CD14-positive monocyte (primary cell): Measurements from ENCODE around the gene PER2. TPM values are rescaled to one million over a fixed set of nuclear protein-coding genes. Genes with fewer than 3 reads are reported as not detected.

Source experiments
- DNase-seq, 3 donors: peaks; one replicate each; pipeline ENCODE4 v3.0.0-alpha.2; 2011 to 2022
- H2AFZ ChIP-seq: 2 replicates; pipeline ENCODE4 v1.6.0; 2012; ENCODE audit warnings: mild to moderate bottlenecking, low read depth, low read length, inconsistent platforms; ENCODE audit not compliant: insufficient read depth, poor library complexity, severe bottlenecking
- H3K27ac ChIP-seq, 2 donors: 1 replicate in 1 of 2; 2 replicates in 1 of 2; pipeline ENCODE4 v1.5.1; 2012 to 2013; ENCODE audit warnings: low read length in 2 of 2, control low read depth in 1 of 2, inconsistent platforms in 1 of 2, low read depth in 1 of 2, mild to moderate bottlenecking in 1 of 2
- H3K27me3 ChIP-seq, 2 donors: one replicate each; pipeline versions ENCODE4 v1.6.0 to v1.6.1; 2011 to 2013; ENCODE audit warnings: low read length in 2 of 2; ENCODE audit not compliant: control insufficient read depth in 2 of 2, insufficient read depth in 2 of 2
- H3K36me3 ChIP-seq, 2 donors: replicated peaks in 1 of 2; 1 replicate in 1 of 2; 2 replicates in 1 of 2; pipeline versions ENCODE4 v1.5.1 to v1.6.1; 2012 to 2013; ENCODE audit warnings: low read length in 2 of 2, control low read depth in 1 of 2, inconsistent platforms in 1 of 2, mild to moderate bottlenecking in 1 of 2; ENCODE audit not compliant: insufficient read depth in 2 of 2, control insufficient read depth in 1 of 2
- H3K4me1 ChIP-seq, 2 donors: 1 replicate in 1 of 2; 2 replicates in 1 of 2; pipeline versions ENCODE4 v1.5.1 to v1.6.1; 2012 to 2013; ENCODE audit warnings: low read length in 2 of 2, control low read depth in 1 of 2, inconsistent platforms in 1 of 2, mild to moderate bottlenecking in 1 of 2, moderate library complexity in 1 of 2; ENCODE audit not compliant: insufficient read depth in 2 of 2, control insufficient read depth in 1 of 2
- H3K4me2 ChIP-seq: replicated peaks from 2 replicates; pipeline ENCODE3; 2012; ENCODE audit warnings: low read length, moderate library complexity, mild to moderate bottlenecking; ENCODE audit not compliant: poor library complexity, severe bottlenecking; ENCODE audit errors: extremely low read depth
- H3K4me3 ChIP-seq, 3 experiments: fragments of 200-600 bp in 1 of 3; sonication (generic) in 1 of 3; replicated peaks in 1 of 3; 1 replicate in 2 of 3; 2 replicates in 1 of 3; pipeline ENCODE4 v1.5.1; 2011 to 2013; ENCODE audit warnings: low read length in 3 of 3, mild to moderate bottlenecking in 3 of 3, control low read depth in 2 of 3, low read depth in 2 of 3, inconsistent platforms in 1 of 3, moderate library complexity in 1 of 3
- H3K79me2 ChIP-seq: 2 replicates; pipeline ENCODE4 v1.6.0; 2012; ENCODE audit warnings: mild to moderate bottlenecking, control low read depth, inconsistent platforms, low read length, moderate library complexity; ENCODE audit not compliant: insufficient read depth
- H3K9ac ChIP-seq: 2 replicates; pipeline ENCODE4 v1.6.0; 2017; ENCODE audit warnings: low read length, mild to moderate bottlenecking; ENCODE audit not compliant: insufficient read depth, poor library complexity, severe bottlenecking
- H3K9me3 ChIP-seq, 2 donors: replicated peaks in 1 of 2; 1 replicate in 1 of 2; 2 replicates in 1 of 2; pipeline versions ENCODE4 v1.5.1 to v1.6.1; 2012 to 2013; ENCODE audit warnings: low read length in 2 of 2, control low read depth in 1 of 2; ENCODE audit not compliant: control insufficient read depth in 1 of 2, insufficient read depth in 1 of 2
- H4K20me1 ChIP-seq: 2 replicates; pipeline ENCODE4 v1.6.0; 2012; ENCODE audit warnings: mild to moderate bottlenecking, low read length, control low read depth, moderate library complexity; ENCODE audit not compliant: insufficient read depth
- H3K27ac Mint-ChIP-seq, 7 donors: one replicate each; pipeline ENCODE4 v1.8.0; 2020; ENCODE audit warnings: mild to moderate bottlenecking in 7 of 7, mixed read lengths in 7 of 7, moderate library complexity in 6 of 7, inconsistent platforms in 2 of 7
- H3K27me3 Mint-ChIP-seq, 3 donors: one replicate each; pipeline ENCODE4 v1.8.0; 2021 to 2022; ENCODE audit warnings: low read depth in 3 of 3, mild to moderate bottlenecking in 3 of 3, mixed read lengths in 3 of 3, moderate library complexity in 3 of 3, inconsistent platforms in 1 of 3
- H3K36me3 Mint-ChIP-seq, 2 donors: one replicate each; pipeline ENCODE4 v1.8.0; 2020; ENCODE audit warnings: mixed read lengths in 2 of 2, inconsistent platforms in 1 of 2, mild to moderate bottlenecking in 1 of 2
- H3K4me1 Mint-ChIP-seq: one replicate; pipeline ENCODE4 v1.8.0; 2020; ENCODE audit warnings: mild to moderate bottlenecking, mixed read lengths
- H3K4me3 Mint-ChIP-seq, 2 donors: one replicate each; pipeline ENCODE4 v1.8.0; 2020; ENCODE audit warnings: mild to moderate bottlenecking in 2 of 2, mixed read lengths in 2 of 2, moderate library complexity in 1 of 2
- H3K9me3 Mint-ChIP-seq, 7 donors: one replicate each; pipeline ENCODE4 v1.8.0; 2020 to 2022; ENCODE audit warnings: mixed read lengths in 7 of 7, mild to moderate bottlenecking in 6 of 7, moderate library complexity in 6 of 7, inconsistent platforms in 2 of 7
- CTCF ChIP-seq: fragments of 200-600 bp; IDR thresholded peaks from one replicate; pipeline ENCODE4 v1.8.0; 2022; ENCODE audit warnings: antibody characterized with exemption, mild to moderate bottlenecking
- WGBS: methylation state at CpG from one replicate; pipeline ENCODE4 v1.1.5; 2013; ENCODE audit warnings: missing lambda C conversion rate; ENCODE audit not compliant: insufficient coverage; 5-methylcytosine and 5-hydroxymethylcytosine counted together
- intact Hi-C, 2 donors: fragments of 100-400 bp; cut with micrococcal nuclease; formaldehyde crosslinking; loops; one replicate each; pipeline versions ENCODE4 v1.15.0 to v1.15.1; 2023
- polyA plus RNA-seq, 3 donors: library from polyadenylated mRNA; depleted of rRNA in 1 of 3; unstranded in 2 of 3; stranded (reverse) in 1 of 3; fragments of 300-500 nt in 2 of 3; fragments of >200 nt in 1 of 3; fragmentation: Illumina TruSeq in 2 of 3; gene quantifications; 1 replicate in 2 of 3; 2 replicates in 1 of 3; pipeline ENCODE4 v1.2.3, GENCODE V29; 2012 to 2021

PER2 gene
- polyA plus RNA-seq, 3 donors = 1.6 to 5.6 (median 3.1) TPM

GRCh38 chr2:238294393-238295143 lies 6.2 kb upstream of the PER2 start:
- Histone ChIP-seq H3K36me3 (no peaks in the 10 kb centered on the region), H2AFZ (no peak overlapping the region), H4K20me1 (no peaks in the 10 kb centered on the region), H3K27me3 (no peaks in the 10 kb centered on the region), H3K4me2 (no peak overlapping the region), H3K27ac (no peak overlapping the region), H3K4me1 (peaks cover 2 to 3% of the 10 kb centered on the region in 2 donors), H3K79me2 (no peaks in the 10 kb centered on the region), H3K9me3 (no peaks in the 10 kb centered on the region), H3K9ac (no peak overlapping the region), H3K4me3 (no peak overlapping the region)
- peaks cover 9% of the 10 kb centered on the region for H3K4me1 Mint-ChIP-seq
- no peak overlapping the region for H3K4me3 Mint-ChIP-seq
- no peaks in the 10 kb centered on the region for H3K36me3 Mint-ChIP-seq
- DNase-seq = no peak
- H3K27me3 Mint-ChIP-seq = peaks cover 5 to 11% (median 10%) of the 10 kb centered on the region in 3 donors
- H3K27ac Mint-ChIP-seq = no peak overlapping the region
- intact Hi-C loops = no loop called here
- no peaks in the 10 kb centered on the region for H3K9me3 Mint-ChIP-seq
- no peak for TF ChIP-seq CTCF
- WGBS = 97% methylated on average over 13 of the region's 17 CpGs

- Histone ChIP-seq H3K9me3 (no peaks in the 10 kb centered on the region), H3K27ac (no peak overlapping the region), H3K4me3 (no peak overlapping the region), H4K20me1 (no peaks in the 10 kb centered on the region), H3K79me2 (no peaks in the 10 kb centered on the region), H3K4me2 (no peak overlapping the region), H3K36me3 (no peaks in the 10 kb centered on the region), H3K9ac (no peak overlapping the region), H3K27me3 (no peaks in the 10 kb centered on the region), H3K4me1 (peaks cover 7 to 8% of the 10 kb centered on the region in 2 donors), H2AFZ (no peak overlapping the region)
- no peak for TF ChIP-seq CTCF
- H3K9me3 Mint-ChIP-seq = peaks cover 0 to 3% (median 0%) of the 10 kb centered on the region in 7 donors
- no peak overlapping the region for H3K4me3 Mint-ChIP-seq
- 94% methylated on average over 9 of the region's 9 CpGs for WGBS
- DNase-seq = no peak
- intact Hi-C loops = no loop called here
- H3K27me3 Mint-ChIP-seq = peaks cover 5 to 12% (median 8%) of the 10 kb centered on the region in 3 donors
- no peaks in the 10 kb centered on the region for H3K36me3 Mint-ChIP-seq
- H3K27ac Mint-ChIP-seq = no peak overlapping the region
- H3K4me1 Mint-ChIP-seq = peaks cover 13% of the 10 kb centered on the region
These were observed 5.6 kb upstream of the PER2 start for GRCh38 chr2:238294046-238294392.
